Large intestine (tissue), 12 donors: ENCODE data around the gene CTXN2. TPM values are rescaled to one million over a fixed set of nuclear protein-coding genes. Genes with fewer than 3 reads are reported as not detected.

Experiments
- DNase-seq, 2 donors: peaks; one replicate each; pipeline versions ENCODE4 v3.0.0 to v3.0.0-alpha.2; 2013
- H3K27ac ChIP-seq: one replicate; pipeline ENCODE4 v1.5.1; 2013; ENCODE audit warnings: low read length
- H3K27me3 ChIP-seq: 2 replicates; pipeline ENCODE4 v1.6.1; 2013; ENCODE audit warnings: low read length; ENCODE audit not compliant: control insufficient read depth, insufficient read depth
- H3K36me3 ChIP-seq: 2 replicates; pipeline ENCODE4 v1.6.1; 2013; ENCODE audit warnings: low read length; ENCODE audit not compliant: control insufficient read depth, insufficient read depth
- H3K4me1 ChIP-seq: one replicate; pipeline ENCODE4 v1.6.1; 2013; ENCODE audit warnings: low read length; ENCODE audit not compliant: control insufficient read depth, insufficient read depth
- H3K4me3 ChIP-seq: one replicate; pipeline ENCODE4 v1.5.1; 2013; ENCODE audit warnings: low read length
- H3K9me3 ChIP-seq: one replicate; pipeline ENCODE4 v1.6.1; 2013; ENCODE audit warnings: mild to moderate bottlenecking, low read depth, low read length, moderate library complexity; ENCODE audit not compliant: control insufficient read depth
- WGBS: methylation state at CpG from one replicate; pipeline ENCODE4 v1.1.5; 2013; ENCODE audit warnings: low lambda C conversion rate; ENCODE audit not compliant: insufficient coverage; 5-methylcytosine and 5-hydroxymethylcytosine counted together
- long read RNA-seq, 11 donors: transcript quantifications; one replicate each; lab custom pipeline, GENCODE V29; 2026
- polyA plus RNA-seq: library from polyadenylated mRNA; unstranded; fragments of 120-200 nt; gene quantifications from one replicate; pipeline ENCODE4 v1.2.1, GENCODE V29; 2013

The CTXN2 gene
- 0.10 TPM for polyA plus RNA-seq
- long read RNA-seq, donor 1, result 0 reads
- long read RNA-seq, donor 2, result 0 reads
- long read RNA-seq, donor 3, result 0 reads
- long read RNA-seq, donor 4, result 0 reads
- long read RNA-seq, donor 5, result 0 reads
- long read RNA-seq, donor 6, result 0 reads
- long read RNA-seq, donor 7, partial matches to known transcripts, result 0 of 1 reads
- long read RNA-seq, donor 7, other reads (novel, unspliced or antisense), result 0 of 1 reads
- long read RNA-seq, donor 8, partial matches to known transcripts, result 0 of 1 reads
- long read RNA-seq, donor 8, other reads (novel, unspliced or antisense), result 0 of 1 reads
- long read RNA-seq, donor 9, result 0 reads
- long read RNA-seq, donor 10, result 0 reads
- long read RNA-seq, donor 11, result 0 reads

DNA sequence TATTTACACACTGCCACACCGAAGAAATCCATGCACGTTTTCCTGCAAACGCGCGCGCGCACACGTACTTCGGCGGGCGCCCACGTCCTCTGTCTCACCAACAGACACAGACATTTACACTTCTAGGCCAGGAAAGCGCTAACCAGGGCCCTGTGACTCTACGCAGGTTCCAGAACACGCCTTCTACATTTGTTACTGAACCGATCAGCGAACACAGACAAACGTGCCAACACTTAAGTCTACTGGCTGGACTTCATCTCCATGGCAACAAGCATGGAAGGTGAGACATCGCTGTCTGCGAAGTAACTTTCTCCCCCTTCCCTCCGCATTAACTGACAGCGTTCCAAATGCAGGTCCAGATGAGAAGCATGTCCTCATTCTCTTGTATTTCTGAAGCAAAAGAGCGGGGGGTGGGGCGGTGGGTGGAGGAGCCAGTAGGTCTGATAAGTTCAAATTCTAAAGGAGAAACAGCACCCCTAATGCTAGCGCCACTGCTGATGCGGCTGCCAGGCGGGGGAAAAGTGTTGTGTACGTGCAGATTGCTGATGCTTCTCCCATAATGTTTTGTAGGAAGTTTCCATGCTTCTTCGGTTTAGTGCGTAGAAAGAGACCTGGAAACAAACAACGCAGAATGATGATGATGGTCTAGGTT, at the start of gene CTXN2:
TSS of gene CTXN2 (plus strand) at position 92 of the 652 bp plus-strand sequence. CDS start 9,636 bp downstream, outside the sequence.
- peaks cover 12% of the 10 kb centered on the region for H3K27me3 ChIP-seq
- H3K9me3 ChIP-seq, result no peaks in the 10 kb centered on the region
- H3K4me1 ChIP-seq, result no peaks in the 10 kb centered on the region
- peak within 1 kb of the TSS; percentile 20 for H3K27ac ChIP-seq
- H3K4me3 ChIP-seq, result peak within 1 kb of the TSS; percentile 24
- peak; percentile 1 to 18 for DNase-seq
- no CpG with 5 or more reads among the region's 31 CpGs for WGBS
- H3K36me3 ChIP-seq, result no peaks in the 10 kb centered on the region

DNA sequence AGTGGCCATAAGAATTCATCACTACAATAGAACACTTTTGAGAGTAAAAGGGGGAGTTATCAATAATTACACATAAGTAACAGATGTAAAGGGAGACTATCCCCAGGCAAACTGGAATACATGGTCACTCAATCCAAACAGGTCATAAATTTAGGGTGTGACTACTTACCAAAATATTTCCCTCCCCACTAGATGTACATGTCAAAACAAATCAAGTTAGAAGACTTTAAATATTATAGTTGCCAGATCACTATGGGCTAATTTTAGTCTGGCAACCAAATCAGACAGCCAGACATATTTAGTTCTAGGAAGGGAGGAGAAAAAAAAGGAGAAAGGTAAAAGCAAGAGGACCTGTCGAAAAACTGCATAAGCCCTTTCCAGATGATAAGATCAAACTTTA, 47.6 kb upstream of the CTXN2 start:
- no peak overlapping the region for H3K27ac ChIP-seq
- no peak overlapping the region for H3K4me3 ChIP-seq
- no peak for DNase-seq
- WGBS, result 100% methylated on average over 1 of the region's 1 CpG
- no peaks in the 10 kb centered on the region for H3K9me3 ChIP-seq
- H3K27me3 ChIP-seq, result no peaks in the 10 kb centered on the region
- H3K4me1 ChIP-seq, result no peaks in the 10 kb centered on the region
- no peaks in the 10 kb centered on the region for H3K36me3 ChIP-seq

DNA sequence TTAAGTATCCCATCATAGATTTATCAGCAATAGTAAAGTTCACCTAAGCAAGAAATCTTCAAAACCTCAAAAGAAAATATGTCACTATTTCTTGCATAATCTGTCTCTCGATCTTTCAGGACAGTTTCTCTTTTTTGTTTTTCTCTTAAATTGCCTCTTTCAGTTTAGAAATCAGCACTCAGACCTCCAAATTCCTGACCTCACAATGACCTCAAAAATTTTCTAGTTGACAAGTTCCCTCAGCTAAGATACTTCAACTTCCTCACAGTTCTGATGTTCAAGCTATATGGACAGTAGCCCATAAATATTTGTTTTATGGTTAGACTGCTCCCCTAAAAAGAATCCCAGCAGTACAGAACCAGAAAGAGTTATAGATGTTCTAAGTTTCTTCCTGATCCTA, 46.6 kb upstream of the CTXN2 start:
- no peak overlapping the region for H3K4me3 ChIP-seq
- WGBS, result 83% methylated on average over 1 of the region's 1 CpG
- H3K9me3 ChIP-seq, result no peaks in the 10 kb centered on the region
- no peaks in the 10 kb centered on the region for H3K36me3 ChIP-seq
- no peaks in the 10 kb centered on the region for H3K4me1 ChIP-seq
- DNase-seq, result no peak
- H3K27ac ChIP-seq, result no peak overlapping the region
- H3K27me3 ChIP-seq, result no peaks in the 10 kb centered on the region

DNA sequence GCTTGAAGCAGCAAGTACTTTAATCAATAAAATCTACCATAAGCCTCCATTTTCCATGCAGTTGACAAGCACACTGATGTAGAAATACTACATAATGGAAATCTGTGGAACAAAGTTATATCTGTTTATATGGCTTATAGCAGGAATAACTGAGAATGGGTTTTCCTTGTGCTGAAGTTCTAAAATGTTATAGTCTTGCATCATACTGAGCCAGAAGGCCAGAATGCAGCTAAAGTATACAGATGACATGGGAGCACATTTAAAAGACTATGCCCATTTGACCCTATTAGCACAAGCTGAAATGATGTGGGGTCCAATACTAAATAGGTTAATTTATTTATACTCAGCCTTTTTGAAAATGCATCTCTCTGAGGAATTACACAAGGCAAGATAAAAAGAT, 45.5 kb upstream of the CTXN2 start:
- Histone ChIP-seq H3K36me3 (no peaks in the 10 kb centered on the region), H3K27me3 (no peaks in the 10 kb centered on the region), H3K27ac (no peak overlapping the region), H3K4me1 (no peaks in the 10 kb centered on the region), H3K9me3 (no peaks in the 10 kb centered on the region), H3K4me3 (no peak overlapping the region)
- no peak for DNase-seq

DNA sequence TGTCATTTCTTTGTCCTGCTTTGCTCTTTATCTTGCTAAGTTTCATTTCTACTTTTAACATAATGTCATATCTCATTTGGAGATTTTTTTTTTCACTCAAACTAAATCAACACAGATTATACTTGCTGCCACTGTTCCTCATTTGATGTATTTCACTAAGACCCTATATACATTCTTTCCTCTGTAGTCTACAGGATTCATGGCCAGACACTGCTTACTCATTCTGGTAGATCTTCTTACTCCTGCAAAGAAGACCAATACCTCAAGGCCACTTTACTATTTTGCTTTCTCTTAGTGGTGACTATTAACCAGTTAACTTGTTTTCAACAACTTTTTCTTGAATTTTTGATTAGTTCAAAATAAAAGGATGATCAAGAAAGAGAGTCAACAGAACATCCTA, 44.1 kb upstream of the CTXN2 start:
- no peak for DNase-seq
- Histone ChIP-seq H3K27ac (no peak overlapping the region), H3K9me3 (no peaks in the 10 kb centered on the region), H3K27me3 (no peaks in the 10 kb centered on the region), H3K4me3 (no peak overlapping the region), H3K4me1 (no peaks in the 10 kb centered on the region), H3K36me3 (peaks cover 2% of the 10 kb centered on the region)

DNA sequence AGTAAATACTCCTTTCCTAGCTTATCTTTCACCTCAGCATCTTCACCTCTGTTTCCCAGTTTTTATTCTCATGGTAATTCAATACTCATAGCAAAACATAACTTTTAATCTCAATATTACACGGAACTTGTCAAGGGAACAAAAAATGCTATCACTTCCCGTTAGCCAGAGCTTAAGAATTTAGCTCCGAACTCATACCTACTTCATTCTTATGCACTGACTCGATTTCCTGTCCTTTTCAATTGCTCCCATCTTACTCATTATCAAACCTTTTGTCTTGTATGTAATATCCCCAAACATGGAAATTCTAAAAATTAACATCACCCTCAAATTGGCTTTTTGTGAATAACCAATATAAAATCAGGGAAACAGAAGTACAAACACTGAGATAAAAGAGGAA, 41.6 kb upstream of the CTXN2 start:
- Histone ChIP-seq H3K9me3 (no peaks in the 10 kb centered on the region), H3K4me3 (no peak overlapping the region), H3K27ac (no peak overlapping the region), H3K4me1 (no peaks in the 10 kb centered on the region), H3K27me3 (no peaks in the 10 kb centered on the region), H3K36me3 (peaks cover 2% of the 10 kb centered on the region)
- DNase-seq, result no peak
- WGBS, result 89% methylated on average over 4 of the region's 4 CpGs

DNA sequence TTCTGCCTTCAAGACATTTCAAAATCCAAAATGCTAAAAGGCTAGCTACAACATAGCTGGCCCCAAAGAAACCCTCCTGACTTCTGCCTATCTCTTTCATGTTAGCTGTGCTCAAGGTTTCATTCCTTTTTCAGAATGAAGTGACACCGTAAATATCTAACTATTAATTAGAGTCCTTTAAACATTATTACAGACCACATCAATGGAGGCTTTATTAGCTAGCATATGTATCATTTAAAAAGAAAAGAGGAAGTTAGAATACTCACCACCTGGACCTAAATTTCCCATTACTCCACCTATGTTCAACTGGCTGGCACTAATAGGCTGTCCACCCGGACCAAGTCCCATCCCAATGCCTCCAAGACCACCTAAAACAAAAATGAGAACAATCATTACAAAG, 37.9 kb upstream of the CTXN2 start:
- H3K27ac ChIP-seq, result no peak overlapping the region
- H3K36me3 ChIP-seq, result peaks cover 2% of the 10 kb centered on the region
- H3K27me3 ChIP-seq, result no peaks in the 10 kb centered on the region
- H3K4me3 ChIP-seq, result no peak overlapping the region
- no peaks in the 10 kb centered on the region for H3K4me1 ChIP-seq
- whole genome bisulfite sequencing, result 100% methylated on average over 1 of the region's 2 CpGs
- DNase-seq, result no peak
- H3K9me3 ChIP-seq, result no peaks in the 10 kb centered on the region

DNA sequence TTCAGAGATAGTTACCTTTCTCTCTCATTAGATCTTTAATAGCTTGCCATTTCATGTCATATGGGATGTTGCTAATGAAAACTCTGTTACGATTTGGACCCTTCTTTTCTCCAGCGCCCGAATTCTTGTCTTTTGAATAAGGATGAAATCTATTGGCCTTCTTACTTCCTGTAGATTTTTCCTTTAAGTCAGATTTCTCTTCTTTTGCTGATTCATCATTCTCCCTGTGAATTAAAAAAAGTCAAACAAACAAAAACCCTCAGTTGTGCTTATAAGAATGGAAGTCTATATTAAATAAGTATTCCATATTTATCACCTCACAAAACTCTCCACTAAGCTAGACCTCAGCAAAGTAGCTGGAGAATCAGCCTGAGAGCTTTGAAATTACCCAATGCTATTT, 22.8 kb upstream of the CTXN2 start:
- H3K4me3 ChIP-seq, result no peak overlapping the region
- H3K36me3 ChIP-seq, result no peaks in the 10 kb centered on the region
- H3K27ac ChIP-seq, result no peak overlapping the region
- H3K4me1 ChIP-seq, result no peaks in the 10 kb centered on the region
- no peaks in the 10 kb centered on the region for H3K9me3 ChIP-seq
- DNase-seq, result no peak
- WGBS, result 62% methylated on average over 3 of the region's 3 CpGs
- H3K27me3 ChIP-seq, result no peaks in the 10 kb centered on the region

DNA sequence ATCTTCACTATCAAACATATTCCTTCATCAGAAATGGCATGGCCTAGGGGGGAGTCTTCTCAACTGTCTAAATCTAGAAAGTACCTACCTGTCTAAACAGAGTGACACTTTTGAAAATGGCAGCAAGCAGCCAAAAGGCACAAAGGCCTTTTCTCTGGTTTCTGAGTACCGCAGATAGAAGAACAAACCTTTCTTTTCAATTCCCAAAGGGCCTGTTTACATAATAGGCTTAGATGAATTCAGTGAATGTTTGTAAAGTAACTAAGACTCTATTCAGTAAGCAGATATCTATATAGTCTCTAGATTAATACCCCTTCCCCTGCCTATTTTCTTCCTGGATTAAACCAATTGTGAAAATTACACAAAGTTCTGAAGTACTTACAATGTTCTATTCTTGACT, 20.5 kb upstream of the CTXN2 start:
- no peak for DNase-seq
- no peaks in the 10 kb centered on the region for H3K27me3 ChIP-seq
- H3K27ac ChIP-seq, result no peak overlapping the region
- WGBS, result no CpG with 5 or more reads among the region's 1 CpG
- H3K9me3 ChIP-seq, result no peaks in the 10 kb centered on the region
- H3K36me3 ChIP-seq, result no peaks in the 10 kb centered on the region
- H3K4me1 ChIP-seq, result no peaks in the 10 kb centered on the region
- H3K4me3 ChIP-seq, result no peak overlapping the region

DNA sequence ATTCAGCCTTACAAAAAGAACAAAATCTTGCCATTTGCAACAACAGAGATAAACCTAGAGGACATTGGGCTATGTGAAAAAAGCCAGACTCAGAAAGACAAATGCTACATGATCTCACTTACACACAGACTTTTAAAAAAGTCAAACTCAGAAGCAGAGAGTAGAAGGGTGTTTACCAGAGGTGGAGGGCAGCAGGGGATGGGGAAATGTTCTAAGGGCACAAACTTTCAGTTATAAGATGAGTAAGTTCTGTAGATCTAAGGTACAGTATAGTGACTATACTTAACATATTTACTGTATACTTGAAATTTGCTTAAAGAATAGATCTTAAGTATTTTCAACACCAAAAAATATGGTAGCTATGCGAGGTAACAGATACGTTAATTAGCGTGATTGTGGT, 16.3 kb upstream of the CTXN2 start:
- H3K27ac ChIP-seq, result no peak overlapping the region
- 100% methylated on average over 3 of the region's 3 CpGs for WGBS
- peaks cover 5% of the 10 kb centered on the region for H3K27me3 ChIP-seq
- H3K36me3 ChIP-seq, result no peaks in the 10 kb centered on the region
- no peaks in the 10 kb centered on the region for H3K9me3 ChIP-seq
- H3K4me3 ChIP-seq, result no peak overlapping the region
- DNase-seq, result no peak
- H3K4me1 ChIP-seq, result no peaks in the 10 kb centered on the region

DNA sequence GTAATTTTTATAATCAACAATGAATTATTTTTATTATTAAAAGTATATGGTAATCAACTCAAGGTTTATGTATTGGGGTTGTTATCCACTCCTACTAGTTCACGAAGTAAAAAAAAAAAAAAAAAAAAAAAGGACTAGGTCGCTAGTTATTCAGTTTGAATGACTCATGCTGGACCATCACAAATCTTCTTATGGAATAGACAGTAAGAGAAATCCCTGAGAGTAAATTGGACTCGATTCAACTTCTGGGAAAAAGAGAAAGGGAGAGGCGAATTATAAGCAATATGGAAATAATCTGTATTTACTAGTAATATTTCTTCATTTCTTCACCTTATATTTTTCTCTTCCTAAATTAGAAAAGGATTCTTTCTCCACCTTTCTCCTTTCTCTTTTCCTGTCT, 15.4 kb upstream of the CTXN2 start:
- Histone ChIP-seq H3K36me3 (no peaks in the 10 kb centered on the region), H3K4me3 (no peak overlapping the region), H3K9me3 (no peaks in the 10 kb centered on the region), H3K27me3 (peaks cover 6% of the 10 kb centered on the region), H3K27ac (no peak overlapping the region), H3K4me1 (no peaks in the 10 kb centered on the region)
- DNase-seq, result no peak
- 100% methylated on average over 2 of the region's 4 CpGs for WGBS
